DND-41 (cell line): Measurements from ENCODE around the gene ALB.

Experiments
- EZH2 ChIP-seq: IDR thresholded peaks from 3 replicates; pipeline ENCODE4 v1.6.1; 2012; ENCODE audit warnings: borderline replicate concordance, low read depth, mild to moderate bottlenecking, moderate library complexity, low read length, inconsistent platforms; ENCODE audit not compliant: severe bottlenecking
- TF ChIP-seq, protein P1 (sequence below): IDR thresholded peaks from 2 replicates; pipeline ENCODE4 v1.5.1; 2012; ENCODE audit warnings: borderline replicate concordance, low read length, moderate library complexity, mild to moderate bottlenecking; ENCODE audit not compliant: poor library complexity, severe bottlenecking; ENCODE audit errors: extremely low read depth

GRCh38 chr4:73376251-73376650 is 27.8 kb upstream of the ALB start:
- TF ChIP-seq, protein P1, sequence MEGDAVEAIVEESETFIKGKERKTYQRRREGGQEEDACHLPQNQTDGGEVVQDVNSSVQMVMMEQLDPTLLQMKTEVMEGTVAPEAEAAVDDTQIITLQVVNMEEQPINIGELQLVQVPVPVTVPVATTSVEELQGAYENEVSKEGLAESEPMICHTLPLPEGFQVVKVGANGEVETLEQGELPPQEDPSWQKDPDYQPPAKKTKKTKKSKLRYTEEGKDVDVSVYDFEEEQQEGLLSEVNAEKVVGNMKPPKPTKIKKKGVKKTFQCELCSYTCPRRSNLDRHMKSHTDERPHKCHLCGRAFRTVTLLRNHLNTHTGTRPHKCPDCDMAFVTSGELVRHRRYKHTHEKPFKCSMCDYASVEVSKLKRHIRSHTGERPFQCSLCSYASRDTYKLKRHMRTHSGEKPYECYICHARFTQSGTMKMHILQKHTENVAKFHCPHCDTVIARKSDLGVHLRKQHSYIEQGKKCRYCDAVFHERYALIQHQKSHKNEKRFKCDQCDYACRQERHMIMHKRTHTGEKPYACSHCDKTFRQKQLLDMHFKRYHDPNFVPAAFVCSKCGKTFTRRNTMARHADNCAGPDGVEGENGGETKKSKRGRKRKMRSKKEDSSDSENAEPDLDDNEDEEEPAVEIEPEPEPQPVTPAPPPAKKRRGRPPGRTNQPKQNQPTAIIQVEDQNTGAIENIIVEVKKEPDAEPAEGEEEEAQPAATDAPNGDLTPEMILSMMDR: no peak
- no peak for TF ChIP-seq EZH2
